HG03439 (cell line): ENCODE results near the gene RPL27A.

ENCODE experiments used
- ATAC-seq: cut with Tn5 transposase; IDR thresholded peaks from one replicate; pipeline ENCODE4 v1.9.1; 2021; ENCODE audit warnings: mild to moderate bottlenecking, moderate library complexity; ENCODE audit not compliant: unreplicated experiment

The RPL27A gene

DNA sequence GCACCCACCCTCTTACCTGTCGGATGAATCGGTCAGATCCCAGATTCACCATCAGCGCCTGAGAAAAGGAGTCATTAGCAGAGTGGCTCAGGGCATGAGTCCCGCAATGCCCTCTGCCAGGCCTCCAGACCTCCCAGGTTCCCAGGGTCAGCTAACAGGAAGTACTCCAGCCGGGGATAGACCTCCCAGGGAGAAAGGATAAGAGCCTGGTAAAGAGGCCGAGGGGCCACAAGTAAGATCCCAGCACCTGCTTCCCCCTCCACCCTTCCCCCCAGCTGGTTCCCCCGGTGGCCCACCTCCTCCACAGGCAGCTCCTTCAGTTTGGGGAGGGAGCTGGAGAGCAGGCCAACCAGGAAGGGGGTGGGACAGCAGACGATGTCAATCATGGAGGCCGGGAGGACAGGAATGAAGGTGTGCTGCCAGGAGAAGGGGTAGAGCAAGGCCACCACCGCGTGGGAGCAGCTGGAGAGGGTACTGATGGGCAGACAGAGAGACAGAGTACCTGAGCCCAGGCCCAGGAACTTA, 16.4 kb downstream of the RPL27A start:
- ATAC-seq: no peak

DNA sequence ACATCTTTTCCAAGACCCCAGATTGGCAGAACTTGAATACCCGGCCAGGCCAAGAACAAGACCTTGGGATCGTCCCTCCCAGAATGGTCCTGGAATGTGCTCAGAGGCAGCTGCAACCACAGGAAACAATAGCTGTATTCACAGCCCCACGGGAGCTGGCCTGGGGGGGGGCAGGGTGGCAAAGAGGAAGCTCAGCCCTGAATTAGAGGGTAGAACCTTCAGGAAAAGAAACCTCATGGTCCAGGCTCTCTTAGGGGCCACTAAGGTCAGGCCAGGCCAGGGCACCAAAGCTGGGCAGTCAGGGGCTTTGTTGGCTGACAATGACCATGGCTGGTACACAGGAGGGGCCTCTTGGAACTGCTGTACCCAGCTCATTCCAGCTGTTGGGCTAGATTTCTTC, 17.3 kb downstream of the RPL27A start:
- no peak for ATAC-seq

DNA sequence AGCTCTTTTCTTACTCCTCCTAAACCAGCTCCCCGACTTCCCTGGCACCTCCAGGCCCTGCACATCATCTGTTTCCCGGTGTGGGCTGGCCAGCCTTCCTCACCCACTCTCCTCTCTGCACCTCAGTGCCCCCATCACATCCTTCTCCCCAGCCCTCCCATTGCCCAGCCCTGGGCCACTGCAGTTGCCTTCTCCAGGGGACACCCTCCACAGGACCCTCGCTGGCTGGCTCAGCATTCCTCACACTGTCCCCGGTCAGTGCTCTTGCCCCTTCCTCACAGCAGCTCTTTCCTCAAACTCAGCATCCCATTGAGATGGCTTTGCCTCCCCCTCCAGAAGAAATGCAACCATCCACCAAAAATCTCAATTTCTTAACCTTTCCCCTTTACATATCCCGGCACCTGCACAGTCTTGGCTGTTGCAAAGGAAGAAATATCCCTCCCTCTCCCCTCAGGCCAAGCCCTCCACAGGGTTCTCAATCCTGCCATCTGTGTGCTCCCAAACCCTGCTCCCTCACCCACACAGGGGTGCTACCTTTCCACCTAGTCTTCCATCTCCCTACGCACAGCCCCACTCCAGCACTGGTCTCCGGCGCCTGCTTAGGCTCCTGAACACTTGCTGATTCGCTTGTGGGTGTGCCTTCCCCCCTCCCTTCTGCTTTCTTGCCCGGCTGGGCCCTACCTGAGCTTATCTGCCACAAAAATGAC, 19.5 kb downstream of the RPL27A start:
- ATAC-seq: no peak

DNA sequence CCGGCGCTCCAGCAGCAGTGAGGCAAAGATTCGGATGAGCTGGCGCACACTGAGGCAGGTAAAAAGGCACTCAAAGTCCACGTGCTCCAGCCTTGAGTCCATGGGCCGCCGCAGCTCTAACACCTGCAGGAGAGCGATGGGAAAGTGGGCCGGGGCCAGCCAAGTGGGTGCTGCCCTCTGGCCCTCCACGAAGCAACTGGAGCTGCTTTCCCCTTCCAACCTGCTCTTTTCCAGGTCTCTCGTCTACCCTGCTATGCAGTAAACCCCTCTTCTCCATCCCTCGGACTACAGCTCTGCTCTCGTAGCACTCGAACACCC, 20.0 kb downstream of the RPL27A start:
- no peak for ATAC-seq

DNA sequence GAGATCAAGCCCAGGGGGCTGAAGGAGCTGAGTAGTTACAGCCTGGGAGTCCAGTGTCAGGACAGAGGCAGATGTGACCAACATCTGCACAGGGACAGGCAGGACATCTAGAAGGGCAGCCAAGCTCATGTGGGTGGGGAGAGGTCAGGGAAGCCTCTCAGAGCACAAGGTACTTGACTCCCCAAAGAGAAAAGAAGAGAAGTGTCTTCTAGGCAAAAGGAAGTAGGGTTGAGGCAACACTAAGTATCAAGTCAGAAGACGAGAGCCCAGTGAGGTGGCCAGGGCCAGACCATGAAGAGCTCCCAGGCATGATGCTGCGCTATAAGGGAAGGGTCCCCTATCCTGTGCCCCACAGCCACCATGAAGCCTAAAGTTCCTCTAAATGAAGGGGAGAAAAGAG, 21.5 kb downstream of the RPL27A start:
- no peak for ATAC-seq

DNA sequence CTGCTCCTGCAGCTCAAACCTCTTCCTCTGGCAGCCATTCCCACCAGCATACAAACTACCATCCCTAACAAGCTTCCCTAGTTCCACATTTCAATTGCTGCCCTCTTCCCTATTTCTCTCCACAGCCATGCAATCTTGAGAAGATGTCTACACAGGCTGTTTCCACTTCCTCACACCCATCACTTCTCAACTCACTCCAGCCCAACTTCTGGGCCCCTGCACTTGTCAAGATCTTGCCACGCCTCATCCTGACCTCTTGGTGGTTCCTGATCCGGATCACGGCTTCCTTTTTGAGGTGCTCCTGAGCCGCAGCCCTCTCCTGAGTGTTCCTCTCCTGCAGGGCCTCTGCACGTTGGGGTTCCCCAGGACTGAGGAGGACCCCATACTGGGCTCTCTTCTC, 22.6 kb downstream of the RPL27A start:
- no peak for ATAC-seq

DNA sequence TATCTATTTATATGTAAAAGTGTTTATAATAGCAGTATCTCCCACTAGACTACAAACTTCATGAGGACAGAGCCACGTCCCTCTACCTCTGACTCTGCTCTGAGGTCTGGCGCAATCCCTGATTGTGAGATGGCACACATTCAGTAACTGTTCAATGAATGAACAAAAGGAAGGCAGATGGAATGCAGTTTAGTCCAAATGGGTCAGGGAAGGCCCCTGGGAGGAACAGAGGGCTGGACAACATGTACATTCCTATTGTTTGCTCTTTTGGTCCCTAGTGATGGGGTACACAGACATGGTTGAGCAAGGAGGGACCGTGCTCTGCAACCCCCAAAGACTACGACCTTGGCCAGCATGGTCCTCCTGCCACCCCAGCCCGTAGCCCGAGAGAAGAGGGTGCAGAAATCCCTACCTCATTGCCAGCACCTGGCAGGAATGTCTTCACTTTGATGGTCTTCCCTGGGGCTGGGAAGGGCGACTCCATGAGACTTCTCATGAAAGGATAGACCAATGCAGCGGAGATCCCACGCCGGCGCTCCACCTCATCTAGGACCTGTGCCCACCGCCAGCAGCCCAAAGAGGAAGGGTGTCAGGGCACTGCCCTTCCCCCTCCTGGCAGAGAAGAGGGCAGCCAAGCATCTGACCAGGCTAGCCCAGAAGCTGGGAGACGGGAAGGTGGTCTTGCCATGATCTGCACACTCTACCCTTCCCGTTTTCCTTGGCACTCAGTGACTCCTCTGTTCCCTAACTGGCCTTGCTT, 24.3 kb downstream of the RPL27A start:
- no peak for ATAC-seq

DNA sequence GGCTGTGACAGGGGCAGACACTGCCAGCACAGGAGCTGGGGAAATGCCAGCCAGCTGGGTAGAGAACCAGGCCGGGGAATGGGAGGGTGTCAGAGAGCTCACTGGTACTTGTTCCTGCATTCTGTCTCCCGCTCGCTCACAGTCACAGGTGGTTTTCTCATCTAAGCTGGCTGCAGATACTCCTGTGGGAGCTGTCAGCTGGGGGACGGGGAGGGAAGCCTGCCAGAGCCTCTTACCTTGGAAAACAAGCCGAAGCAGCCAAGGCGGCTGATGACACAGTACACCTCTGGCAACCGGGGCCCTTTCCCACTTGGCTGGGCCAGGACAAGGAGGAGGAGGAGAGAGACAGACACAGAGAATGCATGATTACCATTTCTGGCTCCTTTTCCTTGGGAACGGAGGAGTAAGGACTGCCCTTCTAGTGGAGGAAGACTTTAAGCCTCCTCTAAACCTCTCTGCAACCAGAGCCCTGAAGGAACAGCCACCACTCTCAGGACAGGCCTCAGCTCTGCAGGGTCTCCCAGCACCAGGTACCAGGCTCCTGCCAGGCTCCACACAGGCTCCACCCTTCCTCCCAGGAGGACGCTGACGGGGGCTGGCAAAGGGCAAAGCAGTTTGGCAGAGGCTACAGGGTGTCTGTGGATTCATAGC, 25.1 kb downstream of the RPL27A start:
- no peak for ATAC-seq

DNA sequence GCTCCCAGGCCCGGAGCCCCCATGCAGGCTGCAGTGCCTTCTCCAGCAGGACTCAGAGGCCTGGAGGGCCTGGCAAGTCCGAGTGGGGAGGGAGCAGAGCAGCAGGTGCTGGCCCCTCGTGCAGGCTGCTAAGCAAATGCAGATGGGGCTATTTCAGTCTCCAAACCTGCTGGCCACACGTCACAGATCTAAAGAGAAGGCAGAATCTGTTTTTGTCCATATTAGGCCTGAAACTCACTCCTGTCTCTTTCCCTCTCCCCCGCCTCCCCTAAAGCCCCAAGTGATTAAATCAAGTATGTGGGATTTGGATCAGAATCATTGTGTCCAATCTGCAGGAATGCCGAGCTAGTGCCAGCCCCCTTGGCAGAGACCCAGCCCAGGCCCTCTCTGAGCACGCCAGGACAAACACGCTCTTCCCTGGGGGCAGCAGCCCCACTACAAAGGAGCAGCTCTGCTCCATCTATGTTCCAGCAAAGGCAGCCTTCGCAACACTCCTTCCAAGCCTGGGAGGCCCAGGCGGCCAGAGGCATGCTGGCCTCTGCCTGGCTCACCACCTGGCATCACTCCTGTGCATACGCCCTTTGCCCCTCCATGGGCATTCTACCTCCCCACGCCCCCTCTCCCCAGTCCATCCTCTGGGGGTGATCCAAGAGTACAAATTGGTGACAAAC, 26.5 kb downstream of the RPL27A start:
- ATAC-seq: no peak

DNA sequence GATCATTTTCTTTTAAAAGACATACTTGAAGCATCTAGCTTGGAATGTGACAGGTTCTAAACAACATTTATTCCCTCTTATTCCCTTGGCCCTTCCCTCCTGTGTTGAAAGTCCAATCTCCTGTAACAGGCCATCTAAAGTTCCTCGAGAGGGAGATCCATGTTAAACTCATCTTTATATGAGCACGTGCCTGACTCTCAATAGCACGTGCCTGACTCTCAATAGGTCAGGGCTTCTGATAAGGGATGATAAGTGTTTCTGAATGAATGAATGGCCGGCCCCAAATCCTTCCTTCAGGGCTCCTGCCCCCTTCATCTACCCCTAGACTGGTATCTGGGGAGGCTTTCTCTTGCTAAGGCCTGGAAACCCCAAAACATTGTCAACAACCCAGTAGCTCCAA, 27.2 kb downstream of the RPL27A start:
- no peak for ATAC-seq

DNA sequence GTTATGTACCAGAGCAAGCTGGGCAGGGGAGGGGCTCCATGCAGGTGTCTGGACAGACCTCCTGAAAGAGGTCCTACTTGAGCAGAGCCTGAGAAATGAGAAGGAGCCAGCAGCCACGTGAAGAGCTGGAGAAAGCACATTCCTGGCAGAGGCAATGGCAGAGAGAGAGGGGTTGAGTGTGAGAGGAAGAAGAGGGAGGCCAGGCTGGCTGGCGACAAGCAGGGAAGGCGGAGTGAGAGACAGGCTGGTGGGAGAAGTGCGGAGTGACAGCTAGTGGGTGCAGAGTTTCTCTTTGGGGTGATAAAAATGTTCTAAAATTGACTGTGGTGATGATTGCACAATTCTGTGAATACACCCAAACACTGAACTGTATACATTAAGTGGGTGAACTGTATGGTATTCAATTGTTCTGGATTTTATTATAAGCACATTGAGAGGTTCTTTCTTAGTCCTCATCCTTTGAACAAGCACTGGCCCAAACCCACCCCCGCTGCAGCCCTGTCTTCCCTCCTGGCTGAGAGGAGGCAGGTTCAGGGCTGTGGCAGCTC, 29.4 kb downstream of the RPL27A start:
- no peak for ATAC-seq

DNA sequence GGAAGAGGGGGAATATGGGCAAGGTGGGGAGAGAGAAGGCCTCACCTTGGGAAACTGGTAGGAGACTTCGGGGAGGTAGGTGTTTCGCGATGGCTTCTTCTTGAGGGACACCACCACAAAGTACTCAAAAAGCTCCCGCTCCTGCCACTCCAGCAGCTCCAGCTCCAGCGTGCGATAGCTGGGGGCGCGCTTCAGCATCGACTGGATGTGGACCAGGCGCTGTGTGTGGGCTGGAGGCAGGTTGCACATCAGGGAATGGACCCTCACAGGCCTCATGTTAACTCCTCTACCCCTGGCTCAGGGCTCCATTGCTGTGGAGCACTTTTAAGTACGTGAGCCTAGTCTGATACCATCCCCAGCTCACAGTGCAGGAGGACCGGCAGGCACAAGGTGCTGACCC, 29.9 kb downstream of the RPL27A start:
- ATAC-seq: no peak

DNA sequence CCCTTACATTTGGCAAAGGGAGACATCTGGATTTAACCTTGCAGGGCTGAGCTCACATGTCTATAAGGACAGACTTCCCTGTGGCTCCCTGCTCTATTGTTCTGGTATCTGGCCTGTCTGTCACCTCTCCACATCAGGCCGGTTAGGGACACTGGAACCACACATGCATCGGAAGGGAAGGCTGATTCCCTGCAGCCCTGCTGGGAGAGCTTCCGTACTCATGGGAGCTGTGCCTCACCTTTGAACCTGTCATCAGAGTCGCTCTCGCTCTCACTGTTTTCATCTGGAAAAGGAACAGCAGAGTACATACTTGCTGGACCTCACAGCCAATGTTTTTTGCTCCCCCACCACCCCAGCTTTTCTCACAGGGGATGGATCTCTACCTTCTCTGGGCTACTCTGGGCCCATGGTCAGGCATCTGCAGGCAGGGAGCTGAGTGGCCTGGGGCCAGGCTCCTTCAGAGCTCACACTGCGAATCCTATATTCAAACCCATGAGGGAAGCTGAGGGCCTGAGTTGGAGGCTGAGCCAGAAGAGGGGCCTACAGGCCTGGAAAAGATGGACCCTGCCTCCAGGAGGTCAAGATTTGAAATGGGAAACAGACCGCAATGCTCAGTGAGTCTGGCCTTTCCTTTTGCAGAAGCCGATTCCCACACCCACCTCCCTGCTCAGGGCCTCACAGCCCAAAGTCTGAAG, 31.3 kb downstream of the RPL27A start:
- no peak for ATAC-seq

DNA sequence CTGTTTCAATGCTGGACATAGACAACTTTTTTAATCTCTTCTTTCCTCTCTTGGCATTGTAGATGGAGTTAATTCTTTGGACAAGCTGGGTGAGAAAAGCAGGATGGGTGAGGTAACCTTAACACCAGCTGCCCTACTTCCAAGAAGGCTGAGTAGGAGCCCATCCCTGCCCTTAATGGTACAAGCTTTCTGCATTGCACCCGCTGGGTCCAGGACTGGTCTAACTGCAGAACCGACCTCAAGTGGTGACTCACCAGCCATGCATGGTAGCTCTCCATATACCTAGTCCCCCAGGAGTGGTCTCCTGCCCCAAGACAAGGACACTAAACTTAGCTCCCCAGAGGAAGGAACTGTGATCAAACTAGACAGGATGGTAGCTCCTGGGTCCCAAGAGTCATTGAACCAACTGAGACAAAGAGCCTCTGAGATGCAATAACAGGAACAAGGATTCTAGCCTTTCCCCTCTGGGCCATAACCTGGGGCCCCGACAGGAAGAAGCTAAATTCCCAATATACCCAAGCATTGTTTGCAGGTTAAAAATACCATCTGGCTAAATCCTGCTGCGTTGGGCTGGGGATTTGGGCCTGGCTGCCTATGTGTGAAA, 32.1 kb downstream of the RPL27A start:
- ATAC-seq: no peak

DNA sequence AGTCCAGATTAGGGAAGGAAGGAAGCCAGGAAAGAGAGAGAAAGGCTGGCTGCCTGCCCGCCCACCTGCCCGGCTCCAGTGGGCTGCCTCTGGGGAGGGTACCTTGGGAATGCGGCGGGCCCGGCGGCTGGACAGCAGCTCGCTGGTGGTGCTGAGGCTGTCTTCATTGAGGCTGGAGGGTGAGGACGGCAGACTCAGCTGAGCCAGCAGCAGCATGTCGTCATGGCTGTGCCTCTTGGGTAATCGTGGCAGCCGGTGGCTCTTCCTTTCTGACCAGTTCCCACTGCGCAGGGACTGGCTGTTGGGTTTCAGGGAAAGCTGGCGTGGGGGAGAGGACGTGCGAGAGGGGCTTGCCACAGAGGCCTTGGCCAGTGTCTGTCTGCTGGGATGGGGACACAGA, 32.9 kb downstream of the RPL27A start:
- no peak for ATAC-seq

DNA sequence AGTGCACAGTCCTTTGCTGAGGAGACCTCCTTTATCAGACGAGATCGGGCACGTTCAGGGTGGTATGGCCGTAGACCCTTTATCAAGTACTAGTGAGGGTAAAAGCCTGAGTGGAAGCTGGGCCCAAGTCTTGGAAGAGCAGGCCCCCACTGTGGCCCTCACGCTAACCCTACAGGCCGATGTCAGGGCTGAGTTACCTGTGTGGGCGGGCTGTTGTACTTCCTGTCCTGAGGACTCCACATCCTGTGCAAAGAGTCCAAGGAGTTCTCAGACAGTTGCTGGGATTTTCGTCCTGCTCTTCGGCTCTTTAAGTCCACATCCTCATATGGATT, 34.9 kb downstream of the RPL27A start:
- no peak for ATAC-seq

DNA sequence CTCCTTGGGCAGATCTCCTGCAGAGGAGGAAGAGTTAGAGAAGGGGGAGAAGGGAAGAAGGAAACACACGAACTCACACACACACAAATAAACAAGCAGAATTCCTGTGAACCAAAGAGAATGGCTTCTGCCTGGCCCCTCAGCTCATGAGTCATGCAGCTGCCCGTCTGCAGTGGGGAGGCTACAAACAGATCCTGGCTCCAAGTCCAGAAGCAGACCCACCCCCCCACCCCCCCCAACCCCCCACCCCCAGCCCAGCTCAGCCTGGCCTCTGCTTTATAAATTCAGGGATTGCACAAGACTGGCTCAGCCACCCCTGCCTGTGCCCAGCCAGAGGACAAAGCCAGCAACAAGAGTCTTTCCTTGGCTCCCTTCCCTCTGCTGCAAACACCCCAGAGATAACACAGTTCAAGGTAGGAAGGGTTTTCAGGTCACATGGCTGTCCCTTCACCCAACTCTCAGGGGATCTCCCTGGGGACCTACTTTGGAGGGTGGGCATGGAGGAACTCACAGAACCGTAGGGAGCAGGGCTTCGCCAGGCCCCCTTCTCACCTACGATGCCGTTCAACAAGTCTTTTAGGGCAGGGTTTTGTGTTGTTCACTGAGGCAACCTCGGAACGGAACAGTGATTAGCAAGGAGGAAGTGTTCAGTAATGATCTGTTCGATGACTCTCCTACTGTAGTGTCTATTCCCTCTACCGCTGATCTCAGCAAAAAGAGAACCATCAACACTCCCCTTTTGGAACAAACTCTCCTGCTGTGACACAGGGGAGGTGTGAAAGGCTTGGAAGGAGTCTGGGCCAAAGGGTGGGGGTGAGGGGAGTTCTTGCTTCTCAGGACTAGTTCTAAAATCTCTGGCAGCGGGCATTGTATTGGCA, 35.5 kb downstream of the RPL27A start:
- ATAC-seq: no peak

DNA sequence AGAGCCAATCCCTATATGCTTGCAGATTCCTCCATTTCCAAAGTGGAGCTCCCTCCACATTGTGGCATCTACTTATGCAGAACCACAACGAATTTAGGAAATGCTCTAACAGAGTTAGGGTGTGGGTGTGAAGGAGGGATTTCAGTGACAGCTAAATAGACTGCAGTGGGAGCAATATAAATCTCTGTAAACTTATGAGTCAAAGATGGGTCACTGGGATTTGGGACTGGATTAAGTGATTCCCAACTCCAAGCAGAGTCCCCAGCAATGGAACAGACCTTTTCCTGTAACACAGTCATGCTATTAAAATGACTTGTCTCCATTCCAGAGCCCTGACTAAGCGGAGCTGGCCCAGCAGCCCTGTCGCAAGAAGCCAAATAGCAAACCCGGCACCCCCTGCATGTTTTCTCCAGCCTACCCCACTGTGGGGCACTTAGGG, 36.6 kb downstream of the RPL27A start:
- ATAC-seq: no peak

DNA sequence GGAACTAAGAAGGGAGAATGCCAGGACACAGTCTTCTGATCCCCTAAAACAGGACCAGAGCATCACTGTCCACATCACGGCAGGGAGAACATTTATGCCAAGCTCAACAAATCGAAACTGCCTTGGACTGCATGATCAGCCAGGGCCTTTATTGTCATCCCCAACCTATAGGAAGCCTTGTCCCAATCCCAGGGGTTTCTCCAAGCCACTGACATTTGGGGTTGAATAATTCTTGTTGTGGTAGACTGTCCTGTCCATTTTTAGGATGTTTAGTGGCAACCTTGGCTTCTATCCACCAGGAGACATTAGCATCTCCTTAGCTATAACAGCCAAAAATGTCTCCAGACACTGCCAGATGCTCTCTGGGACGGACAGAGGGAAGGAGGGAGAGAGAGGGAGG, 37.1 kb downstream of the RPL27A start:
- no peak for ATAC-seq
